Astrocyte (in vitro differentiated cells and primary cell): ENCODE measurements around the gene MEST. TPM values are rescaled to one million over a fixed set of nuclear protein-coding genes. Genes with fewer than 3 reads are reported as not detected.
A peak's percentile ranks its signal among the peaks of the same experiment; 100 is the strongest.

ENCODE experiments used
- DNase-seq: peaks from one replicate; pipeline ENCODE4 v3.0.0-alpha.2; 2010; ENCODE audit warnings: low read depth
- FAIRE-seq: peaks from 2 replicates; lab custom pipeline; 2011; peaks lifted over from hg19 to GRCh38; lab: Jason Lieb, UNC
- H2AFZ ChIP-seq: 2 replicates; pipeline ENCODE4 v1.6.0; 2012; ENCODE audit warnings: low read depth, low read length, inconsistent platforms
- H3K27ac ChIP-seq: 2 replicates; pipeline ENCODE4 v1.5.1; 2011; ENCODE audit warnings: low read depth, low read length, inconsistent platforms
- H3K27me3 ChIP-seq: 2 replicates; pipeline ENCODE4 v1.6.0; 2011; ENCODE audit warnings: low read length, inconsistent platforms; ENCODE audit not compliant: insufficient read depth
- H3K36me3 ChIP-seq: 2 replicates; pipeline ENCODE4 v1.5.1; 2011; ENCODE audit warnings: low read length, inconsistent platforms; ENCODE audit not compliant: insufficient read depth
- H3K4me1 ChIP-seq: 2 replicates; pipeline ENCODE4 v1.5.1; 2011; ENCODE audit warnings: low read length, inconsistent platforms; ENCODE audit not compliant: insufficient read depth
- H3K4me2 ChIP-seq: 2 replicates; pipeline ENCODE4 v1.6.0; 2012; ENCODE audit warnings: low read length, inconsistent platforms
- H3K4me3 ChIP-seq: 2 replicates; pipeline ENCODE4 v1.5.1; 2011; ENCODE audit warnings: low read depth, mild to moderate bottlenecking, low read length, inconsistent platforms; ENCODE audit not compliant: insufficient read depth
- H3K79me2 ChIP-seq: 2 replicates; pipeline ENCODE4 v1.6.0; 2012; ENCODE audit warnings: mild to moderate bottlenecking, low read length, inconsistent platforms; ENCODE audit not compliant: insufficient read depth
- H3K9ac ChIP-seq: 2 replicates; pipeline ENCODE4 v1.6.0; 2012; ENCODE audit warnings: mild to moderate bottlenecking, low read length, inconsistent platforms
- H3K9me3 ChIP-seq: 2 replicates; pipeline ENCODE4 v1.5.1; 2012; ENCODE audit warnings: low read depth, mild to moderate bottlenecking, low read length, inconsistent platforms; ENCODE audit not compliant: insufficient read depth
- H4K20me1 ChIP-seq: 2 replicates; pipeline ENCODE4 v1.6.0; 2012; ENCODE audit warnings: low read length, inconsistent platforms; ENCODE audit not compliant: insufficient read depth
- H3K27ac Mint-ChIP-seq: one replicate; pipeline ENCODE4 v1.8.0; 2021; ENCODE audit warnings: mild to moderate bottlenecking, mixed read lengths; ENCODE audit not compliant: unreplicated experiment
- H3K27me3 Mint-ChIP-seq: one replicate; pipeline ENCODE4 v1.8.0; 2021; ENCODE audit warnings: low read depth, mixed read lengths; ENCODE audit not compliant: unreplicated experiment
- H3K36me3 Mint-ChIP-seq: one replicate; pipeline ENCODE4 v1.8.0; 2021; ENCODE audit warnings: low read depth, mixed read lengths; ENCODE audit not compliant: unreplicated experiment
- H3K4me1 Mint-ChIP-seq: one replicate; pipeline ENCODE4 v1.8.0; 2021; ENCODE audit warnings: low read depth, mixed read lengths; ENCODE audit not compliant: unreplicated experiment
- H3K4me3 Mint-ChIP-seq: one replicate; pipeline ENCODE4 v1.8.0; 2021; ENCODE audit warnings: mild to moderate bottlenecking, moderate library complexity, mixed read lengths; ENCODE audit not compliant: unreplicated experiment
- H3K9me3 Mint-ChIP-seq: one replicate; pipeline ENCODE4 v1.8.0; 2021; ENCODE audit warnings: mild to moderate bottlenecking, mixed read lengths; ENCODE audit not compliant: unreplicated experiment
- CTCF ChIP-seq: IDR thresholded peaks from 2 replicates; pipeline ENCODE4 v1.5.1; 2011; ENCODE audit warnings: low read depth, mild to moderate bottlenecking, inconsistent platforms, low read length, moderate library complexity; ENCODE audit not compliant: insufficient read depth
- EZH2 ChIP-seq: IDR thresholded peaks from 2 replicates; pipeline ENCODE4 v1.6.1; 2012; ENCODE audit warnings: mild to moderate bottlenecking, low read length, inconsistent platforms; ENCODE audit not compliant: insufficient read depth
- total RNA-seq: library from RNA; stranded (reverse); gene quantifications from 2 replicates; pipeline ENCODE4 v1.2.1, GENCODE V29; 2021

MEST gene
- total RNA-seq, 1 donor from 2014 or later, result 214 TPM

- peaks cover 43% of the 10 kb centered on the region for H3K79me2 ChIP-seq
- Mint-ChIP-seq H3K27ac (peak overlapping the region; percentile 81), H3K4me3 (peak overlapping the region; percentile 81), H3K4me1 (peaks cover 37% of the 10 kb centered on the region), H3K27me3 (no peaks in the 10 kb centered on the region), H3K36me3 (no peaks in the 10 kb centered on the region), H3K9me3 (no peaks in the 10 kb centered on the region)
- TF ChIP-seq CTCF (peak; percentile 37), EZH2 (no peak)
- H3K4me3 ChIP-seq, result peak overlapping the region; percentile 65
- H2AFZ ChIP-seq, result peak overlapping the region; percentile 57
- FAIRE-seq (no peak), DNase-seq (no peak)
- H4K20me1 ChIP-seq, result peaks cover 31% of the 10 kb centered on the region
- no peaks in the 10 kb centered on the region for H3K36me3 ChIP-seq
- peak overlapping the region; percentile 82 for H3K27ac ChIP-seq
- peaks cover 42% of the 10 kb centered on the region for H3K4me1 ChIP-seq
- H3K9me3 ChIP-seq, result no peaks in the 10 kb centered on the region
- H3K27me3 ChIP-seq, result no peaks in the 10 kb centered on the region
- peak overlapping the region; percentile 77 for H3K4me2 ChIP-seq
- peak overlapping the region; percentile 66 for H3K9ac ChIP-seq
These were observed 739 bp upstream of the MEST start for GRCh38 chr7:130490888-130491804.

- peak overlapping the region; percentile 87 for H3K9ac ChIP-seq
- H3K36me3 ChIP-seq, result peaks cover 3% of the 10 kb centered on the region
- Mint-ChIP-seq H3K4me3 (peak overlapping the region; percentile 91), H3K4me1 (peaks cover 30% of the 10 kb centered on the region), H3K36me3 (peaks cover 2% of the 10 kb centered on the region), H3K27me3 (no peaks in the 10 kb centered on the region), H3K27ac (peak overlapping the region; percentile 73), H3K9me3 (no peaks in the 10 kb centered on the region)
- H4K20me1 ChIP-seq, result peaks cover 31% of the 10 kb centered on the region
- H3K27me3 ChIP-seq, result no peaks in the 10 kb centered on the region
- TF ChIP-seq CTCF (no peak), EZH2 (no peak)
- H3K27ac ChIP-seq, result peak overlapping the region; percentile 34
- no peaks in the 10 kb centered on the region for H3K9me3 ChIP-seq
- FAIRE-seq (no peak), DNase-seq (no peak)
- peaks cover 37% of the 10 kb centered on the region for H3K4me1 ChIP-seq
- peak overlapping the region; percentile 77 for H3K4me2 ChIP-seq
- no peak overlapping the region for H2AFZ ChIP-seq
- H3K4me3 ChIP-seq, result peak overlapping the region; percentile 65
- peaks cover 49% of the 10 kb centered on the region for H3K79me2 ChIP-seq
These were observed 814 bp downstream of the MEST start for GRCh38 chr7:130492523-130493274.
